Measurements from ENCODE around the gene RAD51.

Gene RAD51

GRCh38 chr15:40772014-40772413, 77.0 kb downstream of the RAD51 start:
- H3K27ac ChIP-seq: peak overlapping the region in 4 of 21 experiments; percentile 35 to 83 (median 60)
- H3K4me3 ChIP-seq: no peak overlapping the region

- Histone ChIP-seq H3K27ac (no peak overlapping the region), H3K4me3 (no peak overlapping the region)
These were observed 78.5 kb downstream of the RAD51 start for GRCh38 chr15:40773496-40773895.

- Histone ChIP-seq H3K4me3 (no peak overlapping the region), H3K27ac (no peak overlapping the region)
These were observed 78.9 kb downstream of the RAD51 start for GRCh38 chr15:40773902-40774301.

- Histone ChIP-seq H3K4me3 (no peak overlapping the region), H3K27ac (no peak overlapping the region)
These were observed 80.0 kb downstream of the RAD51 start for GRCh38 chr15:40775007-40775406.

- peak overlapping the region in 10 of 21 experiments; percentile 8 to 74 (median 60) for H3K27ac ChIP-seq
- H3K4me3 ChIP-seq: no peak overlapping the region
These were observed 81.0 kb downstream of the RAD51 start for GRCh38 chr15:40775740-40776536.

GRCh38 chr15:40776537-40777141, 81.7 kb downstream of the RAD51 start:
- H3K4me3 ChIP-seq: no peak overlapping the region
- H3K27ac ChIP-seq: peak overlapping the region in 11 of 21 experiments; percentile 8 to 74 (median 60)
